GM23248 (cell line): ENCODE results near the gene GALNT2.

Experiments
- EZH2 ChIP-seq: fragments of 200-600 bp; sonication (generic); IDR thresholded peaks from 2 replicates; pipeline ENCODE4 v1.6.1; 2018; ENCODE audit warnings: antibody characterized with exemption, mild to moderate bottlenecking; ENCODE audit not compliant: insufficient read depth, poor library complexity, severe bottlenecking
- EZH2phosphoT487 ChIP-seq: fragments of 200-600 bp; sonication (generic); IDR thresholded peaks from 2 replicates; pipeline ENCODE4 v1.6.1; 2018; ENCODE audit warnings: antibody characterized with exemption, moderate library complexity, mild to moderate bottlenecking, low read depth; ENCODE audit not compliant: insufficient read depth

- TF ChIP-seq EZH2 (no peak), EZH2phosphoT487 (no peak)
These were observed 203.7 kb downstream of the GALNT2 start for GRCh38 chr1:230270559-230271281.
